Loucy (cell line): ENCODE data around the gene ZFHX2.
A peak's percentile ranks its signal among the peaks of the same experiment; 100 is the strongest.

Experiments used
- H2AFZ ChIP-seq: fragments of 200-600 bp; sonication (generic); 2 replicates; pipeline ENCODE4 v1.6.0; 2016; ENCODE audit warnings: antibody characterized with exemption, mild to moderate bottlenecking, low read length, moderate library complexity
- H3F3A ChIP-seq: fragments of 200-600 bp; 2 replicates; pipeline ENCODE4 v1.6.0; 2016; ENCODE audit warnings: antibody characterized with exemption, low read depth, mild to moderate bottlenecking
- H3K27me3 ChIP-seq: fragments of 200-600 bp; sonication (generic); 2 replicates; pipeline ENCODE4 v1.6.1; 2014; ENCODE audit warnings: low read length, mild to moderate bottlenecking; ENCODE audit not compliant: insufficient read depth, poor library complexity, severe bottlenecking
- H3K36me3 ChIP-seq: fragments of 200-600 bp; sonication (generic); 2 replicates; pipeline ENCODE4 v1.6.1; 2016; ENCODE audit warnings: low read length; ENCODE audit not compliant: insufficient read depth
- H3K4me1 ChIP-seq: fragments of 200-600 bp; sonication (generic); 2 replicates; pipeline ENCODE4 v1.5.1; 2014; ENCODE audit warnings: low read length, mild to moderate bottlenecking; ENCODE audit not compliant: insufficient read depth, poor library complexity, severe bottlenecking
- H3K4me2 ChIP-seq: fragments of 200-600 bp; sonication (generic); 2 replicates; pipeline ENCODE4 v1.6.0; 2014; ENCODE audit warnings: antibody characterized with exemption, low read length, low read depth, mild to moderate bottlenecking; ENCODE audit not compliant: poor library complexity, severe bottlenecking
- H3K4me3 ChIP-seq: fragments of 200-600 bp; sonication (generic); 2 replicates; pipeline ENCODE4 v1.5.1; 2014; ENCODE audit warnings: low read length, mild to moderate bottlenecking, mixed read lengths; ENCODE audit not compliant: poor library complexity, severe bottlenecking
- H3K79me2 ChIP-seq: fragments of 200-600 bp; sonication (generic); 2 replicates; pipeline ENCODE4 v1.6.1; 2014; ENCODE audit warnings: low read length; ENCODE audit not compliant: insufficient read depth
- H3K9ac ChIP-seq: fragments of 200-600 bp; sonication (generic); 2 replicates; pipeline ENCODE4 v1.6.0; 2014; ENCODE audit warnings: mild to moderate bottlenecking, low read depth, low read length, moderate library complexity; ENCODE audit not compliant: poor library complexity, severe bottlenecking
- H3K9me2 ChIP-seq: fragments of 200-600 bp; sonication (generic); replicated peaks from 2 replicates; pipeline ENCODE4 v1.6.1; 2016; ENCODE audit warnings: low read depth, low read length, mixed read lengths
- H3K9me3 ChIP-seq: fragments of 200-600 bp; sonication (generic); 2 replicates; pipeline ENCODE4 v1.6.1; 2014; ENCODE audit warnings: mild to moderate bottlenecking, antibody characterized with exemption, low read length, low read depth; ENCODE audit not compliant: insufficient read depth
- H4K20me1 ChIP-seq: fragments of 200-600 bp; sonication (generic); 2 replicates; pipeline ENCODE4 v1.6.0; 2014; ENCODE audit warnings: antibody characterized with exemption, low read length, mild to moderate bottlenecking; ENCODE audit not compliant: insufficient read depth, poor library complexity, severe bottlenecking
- CTCF ChIP-seq: fragments of 200-600 bp; sonication (generic); conservative IDR thresholded peaks from 2 replicates; pipeline ENCODE4 v1.5.1; 2014; ENCODE audit warnings: mild to moderate bottlenecking, antibody characterized with exemption, low read length
- EZH2phosphoT487 ChIP-seq: fragments of 200-600 bp; IDR thresholded peaks from 2 replicates; pipeline ENCODE4 v1.6.1; 2018; ENCODE audit warnings: antibody characterized with exemption, mild to moderate bottlenecking, moderate library complexity, borderline replicate concordance

ZFHX2 gene

DNA sequence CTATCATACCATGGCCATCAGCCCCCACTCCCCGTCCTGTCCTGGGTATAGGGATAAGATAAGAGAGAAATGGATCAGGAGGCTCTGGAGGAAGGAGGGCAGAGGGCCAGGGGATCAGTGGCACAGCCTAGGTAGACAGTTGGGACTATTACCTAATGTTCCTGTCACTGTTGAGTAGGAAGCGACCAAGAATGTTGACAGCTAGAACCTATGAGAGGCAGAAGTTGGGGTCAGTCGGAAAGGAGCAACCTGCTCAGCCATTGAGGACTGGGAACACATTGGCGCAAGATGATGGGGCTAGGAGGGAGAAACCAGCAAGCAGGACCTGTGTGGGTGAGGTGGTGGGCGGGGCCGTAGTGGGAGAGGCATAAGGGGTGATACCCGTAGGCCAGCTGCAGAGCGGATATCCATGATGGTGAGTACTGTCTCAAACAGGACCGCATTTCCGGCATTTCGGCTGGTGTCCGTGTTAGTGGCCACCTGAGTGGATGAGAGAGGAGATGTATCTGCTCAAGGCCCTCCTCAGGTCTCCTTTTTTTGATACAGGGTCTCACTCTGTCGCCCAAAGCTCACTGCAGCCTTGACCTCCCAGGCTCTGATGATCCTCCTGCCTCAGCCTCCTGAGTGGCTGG, 12.7 kb upstream of the ZFHX2 start:
- Histone ChIP-seq H3K9me2 (no peaks in the 10 kb centered on the region), H3K79me2 (peaks cover 25% of the 10 kb centered on the region), H3K9me3 (no peaks in the 10 kb centered on the region), H4K20me1 (peaks cover 19% of the 10 kb centered on the region), H3K4me3 (no peak overlapping the region), H3F3A (peaks cover 5% of the 10 kb centered on the region; the same call in 1 of the 2 replicates), H3K9ac (no peak overlapping the region), H2AFZ (no peak overlapping the region), H3K27me3 (no peaks in the 10 kb centered on the region), H3K4me2 (no peak overlapping the region), H3K4me1 (peaks cover 20% of the 10 kb centered on the region), H3K36me3 (peaks cover 39% of the 10 kb centered on the region; the same call in 1 of the 2 replicates)
- TF ChIP-seq CTCF (no peak), EZH2phosphoT487 (no peak)

- Histone ChIP-seq H3F3A (no peaks in the 10 kb centered on the region), H3K4me2 (no peak overlapping the region), H3K4me1 (peaks cover 14% of the 10 kb centered on the region), H3K9me3 (no peaks in the 10 kb centered on the region), H4K20me1 (peaks cover 22% of the 10 kb centered on the region), H3K9ac (no peak overlapping the region), H3K36me3 (peaks cover 39% of the 10 kb centered on the region; the same call in 1 of the 2 replicates), H3K79me2 (peaks cover 25% of the 10 kb centered on the region), H3K9me2 (no peaks in the 10 kb centered on the region), H2AFZ (no peak overlapping the region), H3K4me3 (no peak overlapping the region), H3K27me3 (no peaks in the 10 kb centered on the region)
- TF ChIP-seq CTCF, result no peak
- TF ChIP-seq EZH2phosphoT487, result no peak
Observed at GRCh38 chr14:23563473-23564180, 12.1 kb upstream of the ZFHX2 start.

DNA sequence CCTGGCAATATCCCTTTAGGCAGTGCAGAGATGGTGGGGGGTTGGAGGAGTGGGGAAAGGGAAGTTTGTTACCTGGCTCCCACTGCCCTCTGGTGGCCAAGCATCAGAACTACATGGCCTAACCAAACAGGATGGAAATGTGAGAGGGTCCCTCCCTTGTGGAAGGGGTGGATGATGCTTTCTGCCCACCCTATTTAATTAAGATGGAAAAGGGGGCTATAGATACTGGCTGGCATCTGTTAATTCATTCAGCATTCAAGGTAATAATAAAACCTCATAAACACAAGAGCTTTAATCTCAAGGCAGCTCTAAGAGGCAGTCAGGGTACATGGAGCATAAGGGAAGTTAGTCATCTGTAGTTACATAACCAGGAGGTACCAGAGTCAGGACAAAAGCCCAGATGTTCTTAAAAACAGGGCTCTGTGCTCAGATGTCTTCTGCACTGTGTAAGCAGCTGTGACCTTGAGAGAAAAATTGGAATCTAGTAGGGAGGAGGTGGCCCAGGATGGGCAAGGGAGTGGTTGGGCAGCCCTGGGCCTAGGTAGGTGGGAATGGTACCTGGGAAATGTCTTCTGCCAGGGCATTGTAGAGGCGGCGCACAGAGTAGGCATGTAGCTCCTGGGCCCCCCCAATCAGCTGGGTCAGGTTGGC, 11.4 kb upstream of the ZFHX2 start:
- Histone ChIP-seq H3K36me3 (peaks cover 39% of the 10 kb centered on the region; the same call in 1 of the 2 replicates), H3K4me1 (peaks cover 7% of the 10 kb centered on the region), H3K9ac (no peak overlapping the region), H3K4me2 (no peak overlapping the region), H4K20me1 (peaks cover 22% of the 10 kb centered on the region), H3K4me3 (no peak overlapping the region), H2AFZ (no peak overlapping the region), H3K27me3 (no peaks in the 10 kb centered on the region), H3K9me2 (no peaks in the 10 kb centered on the region), H3F3A (no peaks in the 10 kb centered on the region), H3K79me2 (peaks cover 18% of the 10 kb centered on the region), H3K9me3 (no peaks in the 10 kb centered on the region)
- no peak for TF ChIP-seq EZH2phosphoT487
- peak; percentile 92 for TF ChIP-seq CTCF
